AG09319 (cell line): ENCODE measurements around the gene YEATS2.
"Not testable (repeated sequence)": the region's sequence is repeated elsewhere in the genome, so short reads cannot be mapped to it uniquely, and the experiment has no call there.

Experiments used
- DNase-seq: peaks from one replicate; pipeline ENCODE4 v3.0.0-alpha.2; 2010; ENCODE audit warnings: low read depth; ENCODE audit errors: extremely low read depth
- TF ChIP-seq, protein P1 (sequence below): IDR thresholded peaks from 2 replicates; pipeline ENCODE4 v1.5.1; 2011; ENCODE audit warnings: low read depth, mild to moderate bottlenecking, inconsistent platforms, low read length, moderate library complexity

The YEATS2 gene

DNA sequence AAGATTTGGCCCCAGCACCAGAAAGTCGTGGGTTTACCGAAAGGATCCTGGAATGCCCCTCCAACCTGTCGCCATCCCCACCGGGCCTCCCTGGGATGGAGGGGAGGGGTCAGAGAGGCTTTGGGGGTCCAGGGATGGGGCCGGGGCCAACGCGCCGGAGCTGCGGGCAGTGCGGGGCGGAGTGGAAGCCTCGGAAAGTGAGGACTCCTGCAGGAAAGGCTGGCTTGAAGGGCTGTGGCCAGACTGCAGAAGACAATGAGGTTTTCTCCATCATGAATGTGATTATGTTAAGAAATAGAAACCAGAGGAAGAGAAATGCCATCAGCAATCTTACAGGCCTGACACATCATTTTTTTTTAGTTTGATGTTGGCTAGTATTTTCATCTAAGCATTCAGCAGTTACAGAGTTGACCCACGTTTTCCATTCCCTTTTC, 738 bp downstream of the YEATS2 start:
- TF ChIP-seq, protein P1, sequence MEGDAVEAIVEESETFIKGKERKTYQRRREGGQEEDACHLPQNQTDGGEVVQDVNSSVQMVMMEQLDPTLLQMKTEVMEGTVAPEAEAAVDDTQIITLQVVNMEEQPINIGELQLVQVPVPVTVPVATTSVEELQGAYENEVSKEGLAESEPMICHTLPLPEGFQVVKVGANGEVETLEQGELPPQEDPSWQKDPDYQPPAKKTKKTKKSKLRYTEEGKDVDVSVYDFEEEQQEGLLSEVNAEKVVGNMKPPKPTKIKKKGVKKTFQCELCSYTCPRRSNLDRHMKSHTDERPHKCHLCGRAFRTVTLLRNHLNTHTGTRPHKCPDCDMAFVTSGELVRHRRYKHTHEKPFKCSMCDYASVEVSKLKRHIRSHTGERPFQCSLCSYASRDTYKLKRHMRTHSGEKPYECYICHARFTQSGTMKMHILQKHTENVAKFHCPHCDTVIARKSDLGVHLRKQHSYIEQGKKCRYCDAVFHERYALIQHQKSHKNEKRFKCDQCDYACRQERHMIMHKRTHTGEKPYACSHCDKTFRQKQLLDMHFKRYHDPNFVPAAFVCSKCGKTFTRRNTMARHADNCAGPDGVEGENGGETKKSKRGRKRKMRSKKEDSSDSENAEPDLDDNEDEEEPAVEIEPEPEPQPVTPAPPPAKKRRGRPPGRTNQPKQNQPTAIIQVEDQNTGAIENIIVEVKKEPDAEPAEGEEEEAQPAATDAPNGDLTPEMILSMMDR: no peak
- no peak for DNase-seq

DNA sequence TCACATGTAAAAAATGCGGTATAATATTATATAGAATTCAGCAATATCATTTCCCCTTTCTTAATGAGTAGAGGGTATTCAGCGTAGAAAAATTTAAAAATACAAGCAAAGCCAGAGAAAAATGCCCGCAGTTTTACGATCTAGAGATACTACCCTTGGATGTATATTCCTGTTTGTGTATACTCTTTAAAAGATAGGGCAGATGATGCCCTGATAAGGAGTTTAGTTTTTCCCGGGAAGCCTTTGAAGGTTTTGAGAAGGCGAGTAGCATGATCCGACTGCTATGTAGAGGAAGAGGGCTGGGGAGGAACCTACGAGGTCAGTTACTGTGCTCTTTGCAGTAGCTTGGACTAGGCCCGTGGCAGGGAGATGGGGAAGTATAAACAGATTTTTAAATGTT, 1.2 kb downstream of the YEATS2 start:
- TF ChIP-seq, protein P1: no peak
- no peak for DNase-seq

DNA sequence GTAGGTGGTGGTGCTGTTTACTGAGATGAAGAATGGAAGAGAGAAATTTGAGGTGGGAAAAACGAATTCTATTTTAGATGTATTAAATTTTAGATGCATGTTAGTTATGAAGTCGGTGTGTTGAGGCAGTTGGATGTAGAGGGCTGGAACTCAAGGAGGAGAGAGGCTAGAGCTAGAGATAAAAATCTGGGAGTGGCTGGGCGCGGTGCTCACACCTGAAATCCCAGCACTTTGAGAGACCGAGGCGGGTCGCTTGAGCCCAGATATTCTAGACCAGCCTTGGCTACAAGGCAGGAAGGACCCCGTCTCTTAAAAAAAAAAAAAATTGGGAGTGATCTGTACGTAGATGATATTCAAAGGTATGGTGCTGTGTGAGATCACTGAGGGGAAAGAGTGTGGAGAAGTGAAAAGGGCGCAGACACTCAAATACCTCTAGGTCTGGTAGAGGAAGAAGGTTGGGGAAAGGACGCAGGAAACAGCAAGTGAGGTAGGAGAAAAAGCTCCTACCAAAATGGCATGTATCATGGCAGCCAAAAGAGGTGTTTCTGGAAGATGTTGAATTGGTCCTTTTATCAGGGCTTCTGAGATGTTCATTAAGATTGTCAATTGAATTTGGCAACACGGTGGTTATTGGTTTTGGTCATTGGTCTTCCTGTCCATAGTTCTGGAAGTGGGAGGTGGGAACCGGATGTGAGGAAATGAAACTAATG, 1.8 kb downstream of the YEATS2 start:
- no peak for DNase-seq
- TF ChIP-seq, protein P1: no peak

DNA sequence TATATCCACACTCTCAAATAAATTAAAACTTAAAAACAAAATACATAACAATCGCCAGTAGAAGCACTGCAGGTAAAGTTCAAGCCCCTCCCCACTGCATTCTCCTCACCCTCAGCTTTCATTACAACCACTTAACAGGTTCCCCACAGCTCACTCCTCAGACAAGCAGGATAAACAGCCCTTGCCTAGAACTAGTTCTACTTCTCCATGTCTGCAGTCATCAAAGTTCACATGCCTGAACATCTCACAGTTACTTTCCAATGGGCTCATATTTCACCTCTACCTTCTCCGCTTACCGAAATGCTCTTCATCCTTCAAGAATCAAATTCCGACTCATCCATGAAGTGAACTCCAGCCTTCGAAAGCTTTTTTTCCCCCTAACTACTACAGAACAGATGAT, 4.1 kb downstream of the YEATS2 start:
- TF ChIP-seq, protein P1: no peak
- DNase-seq: no peak

DNA sequence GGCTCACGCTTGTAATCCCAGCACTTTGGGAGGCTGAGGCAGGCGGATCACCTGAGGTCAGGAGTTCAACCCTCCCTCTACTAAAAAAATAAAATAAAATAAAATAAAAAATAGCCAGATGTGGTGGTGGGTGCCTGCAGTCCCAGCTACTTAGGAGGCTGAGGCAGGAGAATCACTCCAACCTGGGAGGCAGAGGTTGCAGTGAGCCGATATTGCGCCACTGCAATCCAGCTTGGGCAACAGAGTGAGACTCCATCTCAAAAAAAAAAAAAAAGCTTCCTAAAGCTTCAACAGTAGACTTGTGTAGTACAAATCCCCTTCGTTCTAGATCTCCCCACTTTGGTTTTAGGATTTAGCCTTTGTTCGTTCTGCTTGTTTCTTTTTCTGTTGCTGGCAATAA, 6.3 kb downstream of the YEATS2 start:
- DNase-seq: not testable (repeated sequence)

DNA sequence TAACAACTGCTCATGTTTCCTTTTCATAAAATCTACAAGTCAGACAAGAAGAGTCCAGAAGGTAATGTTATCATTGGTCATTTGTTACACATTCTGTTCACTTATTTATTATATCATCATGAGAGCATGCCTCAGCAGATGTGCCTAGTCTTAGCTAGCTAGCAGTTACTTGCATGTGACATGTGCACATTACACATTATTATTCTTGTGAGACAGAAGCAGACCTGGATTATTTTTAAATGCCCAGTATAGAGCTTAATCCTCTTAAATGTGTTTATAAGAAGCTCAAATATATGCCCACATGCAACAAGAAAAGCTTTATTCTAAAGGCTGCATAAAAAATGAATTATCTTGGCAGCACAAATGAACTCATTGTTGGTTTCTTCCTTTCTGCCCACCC, 12.6 kb downstream of the YEATS2 start:
- DNase-seq: no peak
- TF ChIP-seq, protein P1: no peak

DNA sequence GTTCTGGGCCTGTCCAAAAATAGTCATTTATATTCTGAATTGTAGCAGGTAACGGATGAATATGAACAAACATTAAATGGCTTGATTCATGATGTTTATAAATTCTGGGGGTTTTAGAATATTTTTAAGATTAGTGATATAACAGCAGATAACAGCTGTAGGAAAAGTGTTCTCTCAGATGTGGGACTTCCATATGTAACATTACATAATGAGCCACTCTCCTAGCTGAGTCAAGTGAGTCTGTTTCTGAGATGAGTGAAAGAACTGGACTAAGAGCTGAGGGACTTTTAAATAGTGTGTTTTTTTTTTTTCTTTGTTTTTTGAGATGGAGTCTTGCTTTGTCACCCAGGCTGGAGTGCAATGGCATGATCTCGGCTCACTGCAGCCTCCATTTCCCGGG, 13.9 kb downstream of the YEATS2 start:
- TF ChIP-seq, protein P1: no peak
- no peak for DNase-seq

DNA sequence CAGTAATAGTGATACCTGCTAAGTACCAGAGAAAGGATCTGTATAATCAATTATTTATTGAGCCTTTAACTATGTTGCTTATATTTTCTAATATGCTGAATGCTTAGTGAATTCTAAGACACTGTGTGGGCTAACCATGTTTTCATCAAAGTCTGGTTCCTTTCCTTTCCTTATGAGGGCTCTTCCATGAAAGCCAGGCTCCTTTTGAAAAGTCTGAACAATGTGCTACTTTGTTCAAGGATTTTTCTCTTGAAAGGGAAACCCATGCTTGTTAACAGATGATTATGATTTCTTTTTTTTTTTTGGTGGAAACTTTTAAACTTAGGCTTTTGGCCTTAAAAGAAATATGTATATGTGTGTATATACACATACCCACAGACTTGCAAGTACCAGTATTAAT, 17.0 kb downstream of the YEATS2 start:
- no peak for DNase-seq
- TF ChIP-seq, protein P1: no peak
